Prostate gland (tissue), 2 donors: ENCODE data around the gene HIVEP2.

ENCODE experiments used
- CTCF ChIP-seq, 4 experiments: fragments of 200-600 bp in 2 of 4; fragments of 450-650 bp in 2 of 4; sonication (generic) in 2 of 4; IDR thresholded peaks; 1 replicate in 3 of 4; 2 replicates in 1 of 4; pipeline ENCODE4 v1.5.1; 2016 to 2019; ENCODE audit warnings: antibody characterized with exemption in 4 of 4, mild to moderate bottlenecking in 2 of 4, moderate library complexity in 2 of 4
- POLR2A ChIP-seq: fragments of 450-650 bp; IDR thresholded peaks from one replicate; pipeline ENCODE4 v1.6.1; 2016; ENCODE audit warnings: antibody characterized with exemption, mild to moderate bottlenecking
- POLR2AphosphoS5 ChIP-seq: sonication (generic); formaldehyde crosslinking; IDR thresholded peaks from one replicate; pipeline ENCODE4 v1.6.1; 2017; ENCODE audit warnings: antibody characterized with exemption

- TF ChIP-seq CTCF (IDR thresholded peaks at IDR 0.05) (no peak), POLR2A (no peak), POLR2AphosphoS5 (no peak)
These were observed 5.3 kb upstream of the HIVEP2 start for GRCh38 chr6:142950291-142950690.
